H9 (cell line): ENCODE measurements around the gene RUNX1. TPM values are rescaled to one million over a fixed set of nuclear protein-coding genes. Genes with fewer than 3 reads are reported as not detected.

Experiments
- DNase-seq: peaks from one replicate; pipeline ENCODE4 v3.0.0-alpha.2; 2017
- H2AFZ ChIP-seq: one replicate; pipeline ENCODE4 v1.6.1; 2013; ENCODE audit warnings: mild to moderate bottlenecking, low read length, control low read depth, moderate library complexity
- H2AK5ac ChIP-seq: 2 replicates; pipeline ENCODE4 v1.6.1; 2013; ENCODE audit warnings: low read length, control low read depth, mixed read lengths; ENCODE audit not compliant: insufficient read length
- H2BK120ac ChIP-seq: one replicate; pipeline ENCODE4 v1.6.1; 2013; ENCODE audit warnings: low read depth, mild to moderate bottlenecking, low read length, control low read depth, inconsistent platforms; ENCODE audit not compliant: poor library complexity, severe bottlenecking
- H2BK12ac ChIP-seq: 2 replicates; pipeline ENCODE4 v1.6.1; 2013; ENCODE audit warnings: low read length, control low read depth, mixed read lengths, low read depth; ENCODE audit not compliant: insufficient read length
- H2BK15ac ChIP-seq: 2 replicates; pipeline ENCODE4 v1.6.1; 2013; ENCODE audit warnings: low read depth, low read length, control low read depth
- H2BK20ac ChIP-seq: one replicate; pipeline ENCODE4 v1.6.1; 2013; ENCODE audit warnings: low read depth, mild to moderate bottlenecking, low read length, control low read depth, inconsistent platforms; ENCODE audit not compliant: poor library complexity, severe bottlenecking
- H2BK5ac ChIP-seq: 2 replicates; pipeline ENCODE4 v1.6.1; 2013; ENCODE audit warnings: low read length, control low read depth, mixed read lengths; ENCODE audit not compliant: insufficient read length
- H3K14ac ChIP-seq: 2 replicates; pipeline ENCODE4 v1.6.1; 2013; ENCODE audit warnings: low read length, control low read depth; ENCODE audit not compliant: insufficient read depth
- H3K18ac ChIP-seq: 2 replicates; pipeline ENCODE4 v1.6.1; 2013; ENCODE audit warnings: low read depth, mild to moderate bottlenecking, mixed read lengths, low read length, control low read depth; ENCODE audit not compliant: insufficient read length
- H3K23ac ChIP-seq: 2 replicates; pipeline ENCODE4 v1.6.1; 2013; ENCODE audit warnings: low read length, control low read depth, mixed read lengths, low read depth; ENCODE audit not compliant: insufficient read length
- H3K23me2 ChIP-seq: 2 replicates; pipeline ENCODE4 v1.6.1; 2013; ENCODE audit warnings: low read depth, mild to moderate bottlenecking, mixed read lengths, low read length, control low read depth; ENCODE audit not compliant: insufficient read length, poor library complexity, severe bottlenecking
- H3K27ac ChIP-seq: 2 replicates; pipeline ENCODE4 v1.5.1; 2013; ENCODE audit warnings: low read length, control low read depth, mixed read lengths, low read depth; ENCODE audit not compliant: insufficient read length
- H3K27me3 ChIP-seq: 2 replicates; pipeline ENCODE4 v1.6.1; 2013; ENCODE audit warnings: low read length, control low read depth, inconsistent platforms; ENCODE audit not compliant: insufficient read depth
- H3K4ac ChIP-seq: 2 replicates; pipeline ENCODE4 v1.6.1; 2013; ENCODE audit warnings: low read depth, mild to moderate bottlenecking, control low read depth, inconsistent platforms, low read length, moderate library complexity
- H3K4me1 ChIP-seq: 2 replicates; pipeline ENCODE4 v1.6.1; 2013; ENCODE audit warnings: low read length, control low read depth, inconsistent platforms; ENCODE audit not compliant: insufficient read depth
- H3K4me2 ChIP-seq: 2 replicates; pipeline ENCODE4 v1.6.1; 2013; ENCODE audit warnings: low read length, control low read depth, mixed read lengths; ENCODE audit not compliant: insufficient read length, insufficient read depth
- H3K56ac ChIP-seq: 2 replicates; pipeline ENCODE4 v1.6.1; 2013; ENCODE audit warnings: low read depth, mild to moderate bottlenecking, mixed read lengths, low read length, control low read depth; ENCODE audit not compliant: insufficient read length
- H3K79me1 ChIP-seq: 2 replicates; pipeline ENCODE4 v1.6.1; 2013; ENCODE audit warnings: low read depth, mild to moderate bottlenecking, moderate library complexity, low read length, control low read depth, inconsistent platforms; ENCODE audit not compliant: insufficient read depth, poor library complexity, severe bottlenecking
- H3K79me2 ChIP-seq: 2 replicates; pipeline ENCODE4 v1.6.1; 2013; ENCODE audit warnings: low read length, control low read depth, inconsistent platforms; ENCODE audit not compliant: insufficient read depth
- H3K9ac ChIP-seq: 2 replicates; pipeline ENCODE4 v1.6.1; 2013; ENCODE audit warnings: low read length, control low read depth, mixed read lengths; ENCODE audit not compliant: insufficient read length; ENCODE audit errors: extremely low read depth
- H3K9me3 ChIP-seq: one replicate; pipeline ENCODE4 v1.6.1; 2013; ENCODE audit warnings: low read depth, low read length, inconsistent platforms; ENCODE audit not compliant: control insufficient read depth
- H3T11ph ChIP-seq: one replicate; pipeline ENCODE4 v1.6.1; 2013; ENCODE audit warnings: mild to moderate bottlenecking, low read length, control low read depth, inconsistent platforms
- H4K20me1 ChIP-seq: one replicate; pipeline ENCODE4 v1.6.1; 2013; ENCODE audit not compliant: control insufficient read depth, insufficient read length, insufficient read depth
- H4K5ac ChIP-seq: 2 replicates; pipeline ENCODE4 v1.6.1; 2013; ENCODE audit warnings: low read depth, mild to moderate bottlenecking, mixed read lengths, low read length, control low read depth; ENCODE audit not compliant: insufficient read length
- H4K8ac ChIP-seq: replicated peaks from 2 replicates; pipeline ENCODE4 v1.6.1; 2013; ENCODE audit warnings: low read length, control low read depth, mixed read lengths, low read depth; ENCODE audit not compliant: insufficient read length
- H4K91ac ChIP-seq: 2 replicates; pipeline ENCODE4 v1.6.1; 2013; ENCODE audit warnings: low read depth, mild to moderate bottlenecking, moderate library complexity, mixed read lengths, low read length, control low read depth; ENCODE audit not compliant: insufficient read length
- H3K27ac Mint-ChIP-seq, 3 experiments: 2 replicates in 2 of 3; 3 replicates in 1 of 3; pipeline ENCODE4 v1.8.0; 2020 to 2021; ENCODE audit warnings: mixed read lengths in 3 of 3, mild to moderate bottlenecking in 1 of 3, moderate library complexity in 1 of 3
- H3K27me3 Mint-ChIP-seq: 2 replicates; pipeline ENCODE4 v1.8.0; 2021; ENCODE audit warnings: low read depth, mild to moderate bottlenecking, moderate library complexity, mixed read lengths
- H3K36me3 Mint-ChIP-seq, 3 experiments: 2 replicates in 2 of 3; 3 replicates in 1 of 3; pipeline ENCODE4 v1.8.0; 2020 to 2021; ENCODE audit warnings: low read depth in 3 of 3, mixed read lengths in 3 of 3; ENCODE audit not compliant: insufficient read depth in 1 of 3
- H3K4me1 Mint-ChIP-seq, 2 experiments: 2 replicates each; pipeline ENCODE4 v1.8.0; 2020; ENCODE audit warnings: mixed read lengths in 2 of 2
- H3K4me3 Mint-ChIP-seq, 2 experiments: 2 replicates in 1 of 2; 3 replicates in 1 of 2; pipeline ENCODE4 v1.8.0; 2020 to 2021; ENCODE audit warnings: mild to moderate bottlenecking in 2 of 2, mixed read lengths in 2 of 2, moderate library complexity in 1 of 2
- H3K9me3 Mint-ChIP-seq, 2 experiments: 2 replicates in 1 of 2; 3 replicates in 1 of 2; pipeline ENCODE4 v1.8.0; 2020; ENCODE audit warnings: mild to moderate bottlenecking in 2 of 2, mixed read lengths in 2 of 2, moderate library complexity in 1 of 2
- CTCF ChIP-seq: fragments of 200-600 bp; sonication (generic); conservative IDR thresholded peaks from 3 replicates; pipeline ENCODE4 v1.8.0; 2021; ENCODE audit warnings: antibody characterized with exemption, mild to moderate bottlenecking
- WGBS: extraction: QIAGEN DNeasy Blood & Tissue Kit; methylation state at CpG from one replicate; pipeline ENCODE4 v1.1.7; 2013; ENCODE audit warnings: missing lambda C conversion rate, low lambda C conversion rate, mixed read lengths; ENCODE audit not compliant: insufficient read length; ENCODE audit errors: extremely low coverage; 5-methylcytosine and 5-hydroxymethylcytosine counted together
- total RNA-seq: library from RNA; stranded (reverse); gene quantifications from 2 replicates; pipeline ENCODE4 v1.2.1, GENCODE V29; 2021

The RUNX1 gene
- total RNA-seq, 1 experiment from 2014 or later: 0.72 TPM

DNA sequence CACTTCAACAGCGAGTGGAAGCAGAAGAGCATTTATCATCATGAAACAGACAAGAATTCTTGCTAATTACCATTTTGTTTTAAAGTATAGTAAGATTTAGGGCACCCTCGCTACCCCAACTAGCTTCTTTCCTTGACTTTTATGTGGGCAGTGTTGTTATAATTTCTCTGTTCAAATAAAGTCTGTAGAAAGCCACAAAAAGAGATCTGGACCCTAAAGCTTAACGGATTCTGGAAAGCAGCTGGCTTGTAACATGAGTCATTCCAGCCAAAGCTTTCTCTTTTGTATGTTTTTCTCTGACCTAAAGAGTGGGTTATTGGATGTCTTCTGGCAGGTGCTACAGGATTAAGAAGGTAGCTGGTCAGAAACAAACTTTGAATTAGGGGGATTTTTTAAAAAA lies 37.4 kb downstream of the RUNX1 start:
- Histone ChIP-seq H3K79me2 (no peaks in the 10 kb centered on the region), H2BK5ac (no peak overlapping the region), H4K5ac (no peak overlapping the region), H3T11ph (no peak overlapping the region), H3K56ac (no peak overlapping the region), H2BK15ac (no peak overlapping the region), H2AFZ (no peak overlapping the region), H2BK120ac (no peak overlapping the region), H3K23me2 (no peaks in the 10 kb centered on the region), H3K9ac (no peak overlapping the region), H3K18ac (no peak overlapping the region), H2AK5ac (no peak overlapping the region), H3K14ac (no peak overlapping the region), H3K27ac (no peak overlapping the region), H3K79me1 (no peaks in the 10 kb centered on the region), H3K23ac (no peak overlapping the region), H3K27me3 (no peaks in the 10 kb centered on the region), H2BK12ac (no peak overlapping the region), H4K91ac (no peak overlapping the region), H4K8ac (no peak overlapping the region), H3K9me3 (no peaks in the 10 kb centered on the region), H3K4me2 (no peak overlapping the region), H4K20me1 (no peaks in the 10 kb centered on the region), H3K4ac (no peak overlapping the region), H3K4me1 (no peaks in the 10 kb centered on the region), H2BK20ac (no peak overlapping the region)
- Mint-ChIP-seq H3K36me3 (no peaks in the 10 kb centered on the region), H3K4me3 (no peak overlapping the region), H3K27me3 (peaks cover 5% of the 10 kb centered on the region; the same call in 1 of the 2 replicates), H3K9me3 (no peaks in the 10 kb centered on the region), H3K27ac (no peak overlapping the region), H3K4me1 (peaks cover under 1% of the 10 kb centered on the region in 2 experiments; a peak in 3 of 4 replicates)
- no peak for DNase-seq
- no peak for TF ChIP-seq CTCF
- no CpG with 5 or more reads among the region's 3 CpGs for WGBS
